Mesenchymal stem cell (in vitro differentiated cells and primary cell): ENCODE data around the gene SAPCD2.

ENCODE experiments used
- DNase-seq: peaks from one replicate; pipeline ENCODE4 v3.0.0-alpha.2; 2013
- H2AFZ ChIP-seq: one replicate; pipeline ENCODE4 v1.6.1; 2013; ENCODE audit warnings: low read depth, mild to moderate bottlenecking, control low read depth, inconsistent platforms, low read length, moderate library complexity
- H2AK5ac ChIP-seq: 2 replicates; pipeline ENCODE4 v1.6.1; 2013; ENCODE audit warnings: low read length, moderate library complexity, mild to moderate bottlenecking, inconsistent platforms; ENCODE audit not compliant: severe bottlenecking
- H2BK120ac ChIP-seq: one replicate; pipeline ENCODE4 v1.6.1; 2013; ENCODE audit warnings: low read depth, mild to moderate bottlenecking, inconsistent platforms, low read length, moderate library complexity
- H2BK12ac ChIP-seq, 2 experiments: one replicate each; pipeline ENCODE4 v1.6.1; 2013; ENCODE audit warnings: inconsistent platforms in 2 of 2, low read length in 2 of 2, mild to moderate bottlenecking in 2 of 2, moderate library complexity in 2 of 2, control low read depth in 1 of 2
- H2BK15ac ChIP-seq: one replicate; pipeline ENCODE4 v1.6.1; 2013; ENCODE audit warnings: mild to moderate bottlenecking, low read depth, inconsistent platforms; ENCODE audit not compliant: poor library complexity, severe bottlenecking
- H2BK5ac ChIP-seq: 2 replicates; pipeline ENCODE4 v1.6.1; 2013; ENCODE audit warnings: low read depth, mild to moderate bottlenecking, low read length, control low read depth, inconsistent platforms; ENCODE audit not compliant: poor library complexity, severe bottlenecking
- H3K14ac ChIP-seq, 2 experiments: one replicate each; pipeline ENCODE4 v1.6.1; 2013; ENCODE audit warnings: inconsistent platforms in 2 of 2, low read length in 2 of 2, control low read depth in 1 of 2, mild to moderate bottlenecking in 1 of 2, moderate library complexity in 1 of 2
- H3K18ac ChIP-seq, 2 experiments: one replicate each; pipeline ENCODE4 v1.6.1; 2013; ENCODE audit warnings: inconsistent platforms in 2 of 2, low read length in 2 of 2, control low read depth in 1 of 2, low read depth in 1 of 2, mild to moderate bottlenecking in 1 of 2
- H3K23ac ChIP-seq, 2 experiments: one replicate each; pipeline ENCODE4 v1.6.1; 2013; ENCODE audit warnings: inconsistent platforms in 2 of 2, low read length in 2 of 2, mild to moderate bottlenecking in 2 of 2, moderate library complexity in 2 of 2, control low read depth in 1 of 2
- H3K27ac ChIP-seq: 2 replicates; pipeline ENCODE4 v1.5.1; 2013; ENCODE audit warnings: mild to moderate bottlenecking, moderate library complexity, low read length, control low read depth, inconsistent platforms; ENCODE audit not compliant: poor library complexity, severe bottlenecking
- H3K27me3 ChIP-seq, 2 experiments: 2 replicates each; pipeline versions ENCODE4 v1.6.1 to v1.7.0; 2013; ENCODE audit warnings: low read length in 2 of 2, mild to moderate bottlenecking in 2 of 2, moderate library complexity in 2 of 2, control low read depth in 1 of 2, inconsistent platforms in 1 of 2; ENCODE audit not compliant: control insufficient read depth in 1 of 2, insufficient read depth in 1 of 2
- H3K36me3 ChIP-seq, 2 experiments: 2 replicates each; pipeline versions ENCODE4 v1.6.1 to v1.7.0; 2013; ENCODE audit warnings: low read length in 2 of 2, control low read depth in 1 of 2, inconsistent platforms in 1 of 2, low read depth in 1 of 2, mild to moderate bottlenecking in 1 of 2; ENCODE audit not compliant: insufficient read depth in 2 of 2, control insufficient read depth in 1 of 2
- H3K4ac ChIP-seq, 2 experiments: one replicate each; pipeline ENCODE4 v1.6.1; 2013; ENCODE audit warnings: inconsistent platforms in 2 of 2, low read length in 2 of 2, mild to moderate bottlenecking in 2 of 2, moderate library complexity in 2 of 2, control low read depth in 1 of 2, low read depth in 1 of 2
- H3K4me1 ChIP-seq: 2 replicates; pipeline ENCODE4 v1.6.1; 2013; ENCODE audit warnings: low read depth, low read length, control low read depth; ENCODE audit not compliant: control insufficient read depth, insufficient read depth
- H3K4me2 ChIP-seq: 2 replicates; pipeline ENCODE4 v1.6.1; 2013; ENCODE audit warnings: low read length, mild to moderate bottlenecking, inconsistent platforms; ENCODE audit not compliant: poor library complexity, severe bottlenecking
- H3K4me3 ChIP-seq, 2 experiments: 2 replicates each; pipeline versions ENCODE4 v1.5.1 to v1.7.0; 2013; ENCODE audit warnings: low read length in 2 of 2, mild to moderate bottlenecking in 2 of 2, control low read depth in 1 of 2, low read depth in 1 of 2; ENCODE audit not compliant: insufficient read depth in 1 of 2
- H3K79me1 ChIP-seq: replicated peaks from 2 replicates; pipeline ENCODE4 v1.6.1; 2013; ENCODE audit warnings: mild to moderate bottlenecking, control low read depth, low read length, inconsistent platforms; ENCODE audit not compliant: poor library complexity, severe bottlenecking
- H3K9ac ChIP-seq: 2 replicates; pipeline ENCODE4 v1.7.0; 2013; ENCODE audit warnings: mild to moderate bottlenecking, low read length, moderate library complexity
- H3K9me3 ChIP-seq: 2 replicates; pipeline ENCODE4 v1.7.0; 2013; ENCODE audit warnings: mild to moderate bottlenecking, low read length; ENCODE audit not compliant: control insufficient read depth
- H4K8ac ChIP-seq: one replicate; pipeline ENCODE4 v1.6.1; 2013; ENCODE audit warnings: inconsistent platforms, mild to moderate bottlenecking, low read length, moderate library complexity
- H4K91ac ChIP-seq: one replicate; pipeline ENCODE4 v1.6.1; 2013; ENCODE audit warnings: mild to moderate bottlenecking, low read length, inconsistent platforms
- WGBS: methylation state at CpG from one replicate; pipeline ENCODE4 v1.1.7; 2013; ENCODE audit warnings: mixed read lengths; 5-methylcytosine and 5-hydroxymethylcytosine counted together

Gene SAPCD2

DNA sequence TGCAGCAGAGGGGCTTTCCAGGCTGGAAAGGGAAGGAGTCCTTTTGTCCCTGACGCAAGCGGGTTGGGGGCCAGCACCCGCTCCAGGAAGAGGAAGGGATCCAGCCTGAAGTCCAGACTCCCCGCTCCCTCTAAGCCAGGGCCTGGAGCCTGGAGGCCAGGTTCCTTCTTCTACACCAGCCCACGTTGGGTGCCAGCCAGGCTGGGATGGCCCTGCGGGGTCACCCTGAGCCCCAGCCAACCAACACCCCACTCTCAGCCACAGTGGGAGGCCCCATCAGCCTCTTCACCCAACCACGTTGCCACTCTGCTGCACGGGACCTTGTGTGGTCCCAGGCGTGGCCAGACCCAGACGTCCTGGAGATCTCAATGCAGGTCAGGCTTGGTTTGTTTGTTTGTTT lies 37.5 kb downstream of the SAPCD2 start:
- Histone ChIP-seq H4K8ac (no peak overlapping the region), H3K4me2 (no peak overlapping the region), H3K14ac (no peak overlapping the region), H3K4ac (no peak overlapping the region), H3K9me3 (no peaks in the 10 kb centered on the region), H2BK5ac (no peak overlapping the region), H3K27me3 (peaks cover 4 to 11% of the 10 kb centered on the region in 2 experiments), H3K27ac (no peak overlapping the region), H2AFZ (no peak overlapping the region), H3K4me3 (no peak overlapping the region), H2AK5ac (no peak overlapping the region), H3K4me1 (peaks cover 13% of the 10 kb centered on the region), H3K23ac (no peak overlapping the region), H3K36me3 (peaks cover 6 to 12% of the 10 kb centered on the region in 2 experiments), H3K18ac (no peak overlapping the region), H2BK12ac (no peak overlapping the region), H3K79me1 (no peaks in the 10 kb centered on the region), H4K91ac (no peak overlapping the region), H3K9ac (no peak overlapping the region), H2BK120ac (no peak overlapping the region), H2BK15ac (no peak overlapping the region)
- no peak for DNase-seq
- 87% methylated on average over 10 of the region's 10 CpGs for WGBS

DNA sequence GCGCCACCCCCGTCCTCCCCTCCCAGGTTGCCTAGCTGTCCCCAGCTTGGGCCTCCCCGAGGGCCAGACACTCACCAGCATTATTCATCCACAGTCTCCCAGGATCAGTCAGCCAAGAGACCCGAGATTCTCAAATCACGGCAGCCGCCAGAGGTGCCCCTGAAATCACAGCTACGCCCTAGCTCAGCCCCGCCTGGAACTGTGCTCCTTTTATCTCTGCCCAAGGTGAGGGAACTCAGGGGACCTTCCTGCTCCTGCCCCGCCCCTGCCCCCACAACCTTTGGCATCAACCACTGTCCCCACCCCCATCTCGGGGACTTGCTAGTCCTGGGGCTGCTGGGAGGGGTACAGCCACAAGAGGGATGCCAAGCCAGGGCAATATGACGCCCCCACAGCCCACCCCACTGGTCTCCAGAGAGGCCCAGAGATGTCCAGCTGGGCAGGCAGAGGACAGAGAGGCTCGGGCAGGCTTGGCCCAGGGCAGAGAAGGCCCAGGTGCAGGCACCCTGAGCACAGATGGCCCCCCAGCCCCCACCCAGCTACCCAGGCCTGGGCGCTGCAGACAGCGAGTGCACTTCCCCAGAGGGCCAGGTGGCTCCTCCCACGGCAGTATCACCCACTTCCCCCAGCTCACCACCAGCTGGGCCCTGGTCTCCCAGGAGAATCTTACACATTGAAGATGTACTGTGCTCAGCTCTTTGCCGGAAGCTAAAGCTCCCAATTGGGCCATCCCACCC lies 38.3 kb downstream of the SAPCD2 start, which contains the start of gene FUT7:
FUT7 (minus strand) TSS at position 185 of the 737 bp plus-strand sequence; CDS start at position 88, 97 bp downstream.
- H3K18ac ChIP-seq = no peak within 1 kb of the TSS
- H2BK120ac ChIP-seq = no peak within 1 kb of the TSS
- H3K27ac ChIP-seq = no peak within 1 kb of the TSS
- no peak within 1 kb of the TSS for H3K4me2 ChIP-seq
- H4K91ac ChIP-seq = peak within 1 kb of the TSS; percentile 10
- DNase-seq = no peak
- H3K4ac ChIP-seq = no peak within 1 kb of the TSS
- no peak within 1 kb of the TSS for H2BK12ac ChIP-seq
- H3K9me3 ChIP-seq = no peaks in the 10 kb centered on the region
- H2BK15ac ChIP-seq = no peak within 1 kb of the TSS
- H3K36me3 ChIP-seq = peaks cover 0 to 6% of the 10 kb centered on the region in 2 experiments
- H3K27me3 ChIP-seq = peaks cover 4 to 11% of the 10 kb centered on the region in 2 experiments
- H4K8ac ChIP-seq = no peak within 1 kb of the TSS
- H2AFZ ChIP-seq = no peak within 1 kb of the TSS
- H3K79me1 ChIP-seq = no peaks in the 10 kb centered on the region
- H3K4me3 ChIP-seq = no peak within 1 kb of the TSS
- WGBS = 74% methylated on average over 16 of the region's 16 CpGs
- no peak within 1 kb of the TSS for H3K23ac ChIP-seq
- no peak within 1 kb of the TSS for H3K9ac ChIP-seq
- no peak within 1 kb of the TSS for H2AK5ac ChIP-seq
- H3K4me1 ChIP-seq = peaks cover 20% of the 10 kb centered on the region
- H3K14ac ChIP-seq = no peak within 1 kb of the TSS
- H2BK5ac ChIP-seq = no peak within 1 kb of the TSS

DNA sequence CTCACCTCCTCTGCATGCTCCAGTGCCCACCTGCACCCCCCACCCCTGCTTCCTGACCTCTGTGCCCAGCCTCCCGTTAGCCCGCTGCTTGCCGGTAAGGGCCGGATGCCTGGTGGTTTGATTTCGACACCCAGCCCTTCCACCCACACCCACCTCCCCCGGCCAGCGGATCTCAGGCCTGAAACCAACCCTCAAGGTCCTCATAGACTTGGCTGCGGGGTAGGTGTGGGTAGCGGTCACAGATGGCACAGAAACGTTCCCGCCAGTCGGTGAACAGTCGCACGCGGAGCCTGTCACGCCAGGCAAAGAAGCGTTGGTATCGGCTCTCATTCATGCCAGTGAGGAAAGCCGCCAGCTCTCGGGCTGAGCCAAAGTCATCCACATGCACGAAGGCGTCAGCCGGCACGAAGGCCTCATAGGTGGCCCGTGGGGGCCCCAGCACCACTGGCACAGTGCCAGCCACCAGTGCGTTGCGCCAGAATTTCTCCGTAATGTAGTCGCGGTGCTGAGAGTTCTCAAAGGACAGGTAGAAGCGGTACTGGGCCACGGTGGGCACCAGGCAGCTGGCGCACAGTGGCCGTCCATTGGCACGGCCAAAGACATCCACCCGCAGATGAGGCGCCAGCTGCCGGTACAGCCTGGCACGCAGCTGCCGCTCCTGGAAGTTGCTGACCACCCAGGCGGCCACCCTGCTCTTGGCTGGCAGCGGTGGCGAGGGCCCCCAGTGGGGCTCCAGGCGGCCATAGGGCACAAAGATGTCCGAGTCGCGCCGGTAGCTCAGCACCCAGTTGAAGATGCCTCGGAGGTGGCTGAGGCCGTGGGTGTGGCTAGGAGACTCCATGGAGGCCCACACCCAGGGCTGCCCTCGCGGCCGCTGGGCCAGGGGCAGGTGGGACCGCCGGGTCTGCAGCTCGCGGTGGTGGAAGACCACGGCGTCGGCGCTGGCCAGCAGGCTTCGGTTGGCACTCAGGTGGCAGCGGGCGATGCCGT lies 39.5 kb downstream of the SAPCD2 start:
- no peak for DNase-seq
- H3K36me3 ChIP-seq = peaks cover 0 to under 1% of the 10 kb centered on the region in 2 experiments
- H3K27me3 ChIP-seq = peaks cover 4 to 11% of the 10 kb centered on the region in 2 experiments
- no peak overlapping the region for H3K4me2 ChIP-seq
- no peak overlapping the region for H2AK5ac ChIP-seq
- H3K4me3 ChIP-seq = no peak overlapping the region
- no peak overlapping the region for H2AFZ ChIP-seq
- peak overlapping the region; percentile 10 for H4K91ac ChIP-seq
- no peak overlapping the region for H3K27ac ChIP-seq
- no peak overlapping the region for H3K4ac ChIP-seq
- 93% methylated on average over 65 of the region's 65 CpGs for WGBS
- no peaks in the 10 kb centered on the region for H3K9me3 ChIP-seq
- no peak overlapping the region for H2BK120ac ChIP-seq
- H3K23ac ChIP-seq = no peak overlapping the region
- H2BK5ac ChIP-seq = no peak overlapping the region
- H2BK15ac ChIP-seq = no peak overlapping the region
- H3K79me1 ChIP-seq = no peaks in the 10 kb centered on the region
- H3K9ac ChIP-seq = no peak overlapping the region
- H4K8ac ChIP-seq = no peak overlapping the region
- H3K14ac ChIP-seq = no peak overlapping the region
- peaks cover 25% of the 10 kb centered on the region for H3K4me1 ChIP-seq
- no peak overlapping the region for H3K18ac ChIP-seq
- no peak overlapping the region for H2BK12ac ChIP-seq

DNA sequence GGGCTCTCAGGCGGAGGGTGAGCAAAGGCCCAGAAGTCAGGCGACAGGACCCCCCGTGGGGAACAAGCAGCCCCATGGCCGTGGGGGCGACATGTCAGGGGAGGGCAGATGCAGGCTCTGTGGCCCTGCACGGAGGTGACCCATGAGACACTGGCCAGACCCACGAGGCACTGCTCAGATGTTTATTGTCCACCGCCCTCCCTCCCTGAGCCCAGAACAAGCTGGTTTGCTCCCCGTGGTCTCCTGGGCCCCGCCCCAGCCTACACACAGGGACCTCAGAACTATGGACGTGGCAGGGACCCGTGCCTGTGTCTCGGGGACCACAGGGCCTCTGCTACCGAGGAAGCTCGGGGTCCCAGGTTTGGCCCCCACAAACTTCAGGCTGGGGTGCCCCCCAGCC lies 40.4 kb downstream of the SAPCD2 start:
- H2AFZ ChIP-seq = no peak overlapping the region
- H3K4me3 ChIP-seq = no peak overlapping the region
- H3K23ac ChIP-seq = no peak overlapping the region
- no peak overlapping the region for H4K8ac ChIP-seq
- H3K18ac ChIP-seq = no peak overlapping the region
- H3K4ac ChIP-seq = no peak overlapping the region
- no peak overlapping the region for H2BK120ac ChIP-seq
- no peak overlapping the region for H3K9ac ChIP-seq
- H2AK5ac ChIP-seq = no peak overlapping the region
- no peaks in the 10 kb centered on the region for H3K79me1 ChIP-seq
- no peak overlapping the region for H2BK5ac ChIP-seq
- H2BK15ac ChIP-seq = no peak overlapping the region
- H3K4me1 ChIP-seq = peaks cover 29% of the 10 kb centered on the region
- no peak overlapping the region for H3K27ac ChIP-seq
- H3K27me3 ChIP-seq = peaks cover 4 to 11% of the 10 kb centered on the region in 2 experiments
- no peak overlapping the region for H3K4me2 ChIP-seq
- 83% methylated on average over 14 of the region's 15 CpGs for WGBS
- DNase-seq = no peak
- H2BK12ac ChIP-seq = no peak overlapping the region
- H4K91ac ChIP-seq = no peak overlapping the region
- H3K9me3 ChIP-seq = no peaks in the 10 kb centered on the region
- no peaks in the 10 kb centered on the region for H3K36me3 ChIP-seq
- H3K14ac ChIP-seq = no peak overlapping the region
